Stimulated activated CD4-positive, alpha-beta T cell treated with anti-CD3 and anti-CD28 coated beads, Interleukin-1b, Interleukin-23, amount 100 ng/mL, for 1 hour (primary cell): ENCODE measurements around the gene CYTL1.
"Not testable (repeated sequence)": the region's sequence is repeated elsewhere in the genome, so short reads cannot be mapped to it uniquely, and the experiment has no call there.

Experiments
- DNase-seq, 2 donors: peaks; one replicate each; pipeline ENCODE4 v3.0.0-alpha.2; 2020; ENCODE audit warnings: low read depth in 2 of 2

The CYTL1 gene

GRCh38 chr4:4996935-4997334 lies 22.3 kb downstream of the CYTL1 start:
- not testable (repeated sequence) for DNase-seq

- no peak for DNase-seq
These were observed 23.4 kb downstream of the CYTL1 start for GRCh38 chr4:4995908-4996265.

- DNase-seq = no peak
These were observed 24.0 kb downstream of the CYTL1 start for GRCh38 chr4:4995103-4995907.

- no peak for DNase-seq
These were observed 24.8 kb downstream of the CYTL1 start for GRCh38 chr4:4994312-4995097.

- DNase-seq = no peak
These were observed 26.4 kb downstream of the CYTL1 start for GRCh38 chr4:4992833-4993232.

- no peak for DNase-seq
These were observed 27.6 kb downstream of the CYTL1 start for GRCh38 chr4:4991541-4992099.

GRCh38 chr4:4990857-4991540 lies 28.3 kb downstream of the CYTL1 start:
- DNase-seq = no peak

GRCh38 chr4:4990329-4990728 lies 28.9 kb downstream of the CYTL1 start:
- DNase-seq = no peak

GRCh38 chr4:4989083-4989622 lies 30.1 kb downstream of the CYTL1 start:
- no peak for DNase-seq

GRCh38 chr4:4987656-4988055 lies 31.6 kb downstream of the CYTL1 start:
- no peak for DNase-seq

- no peak for DNase-seq
These were observed 32.4 kb downstream of the CYTL1 start for GRCh38 chr4:4986841-4987240.

GRCh38 chr4:4985844-4986243 lies 33.4 kb downstream of the CYTL1 start:
- DNase-seq = no peak

- no peak for DNase-seq
These were observed 34.2 kb downstream of the CYTL1 start for GRCh38 chr4:4985036-4985435.

- no peak for DNase-seq
These were observed 35.1 kb downstream of the CYTL1 start for GRCh38 chr4:4984186-4984585.

- no peak for DNase-seq
These were observed 37.4 kb downstream of the CYTL1 start for GRCh38 chr4:4981827-4982226.

- no peak for DNase-seq
These were observed 37.8 kb downstream of the CYTL1 start for GRCh38 chr4:4981427-4981826.

GRCh38 chr4:4980621-4981230 lies 38.5 kb downstream of the CYTL1 start:
- DNase-seq = no peak

- no peak for DNase-seq
These were observed 39.3 kb downstream of the CYTL1 start for GRCh38 chr4:4979971-4980370.

GRCh38 chr4:4974727-4975126 lies 44.5 kb downstream of the CYTL1 start:
- no peak for DNase-seq

GRCh38 chr4:4971796-4972195 lies 47.5 kb downstream of the CYTL1 start:
- no peak for DNase-seq

GRCh38 chr4:4969298-4969697 lies 50.0 kb downstream of the CYTL1 start:
- DNase-seq = no peak
